Thyroid gland (tissue), 4 donors: Measurements from ENCODE around the gene SNW1.

Experiments used
- POLR2A ChIP-seq, 2 donors: fragments of 450-650 bp; IDR thresholded peaks; one replicate each; pipeline ENCODE4 v1.6.1; 2017; ENCODE audit warnings: antibody characterized with exemption in 2 of 2, mild to moderate bottlenecking in 2 of 2, moderate library complexity in 1 of 2
- TF ChIP-seq, protein P1 (sequence below), 6 experiments: fragments of 200-600 bp in 3 of 6; fragments of 450-650 bp in 3 of 6; sonication (generic) in 3 of 6; IDR thresholded peaks; one replicate each; pipeline ENCODE4 v1.5.1; 2016 to 2019; ENCODE audit warnings: antibody characterized with exemption in 6 of 6, mild to moderate bottlenecking in 2 of 6, inconsistent platforms in 1 of 6, moderate library complexity in 1 of 6

DNA sequence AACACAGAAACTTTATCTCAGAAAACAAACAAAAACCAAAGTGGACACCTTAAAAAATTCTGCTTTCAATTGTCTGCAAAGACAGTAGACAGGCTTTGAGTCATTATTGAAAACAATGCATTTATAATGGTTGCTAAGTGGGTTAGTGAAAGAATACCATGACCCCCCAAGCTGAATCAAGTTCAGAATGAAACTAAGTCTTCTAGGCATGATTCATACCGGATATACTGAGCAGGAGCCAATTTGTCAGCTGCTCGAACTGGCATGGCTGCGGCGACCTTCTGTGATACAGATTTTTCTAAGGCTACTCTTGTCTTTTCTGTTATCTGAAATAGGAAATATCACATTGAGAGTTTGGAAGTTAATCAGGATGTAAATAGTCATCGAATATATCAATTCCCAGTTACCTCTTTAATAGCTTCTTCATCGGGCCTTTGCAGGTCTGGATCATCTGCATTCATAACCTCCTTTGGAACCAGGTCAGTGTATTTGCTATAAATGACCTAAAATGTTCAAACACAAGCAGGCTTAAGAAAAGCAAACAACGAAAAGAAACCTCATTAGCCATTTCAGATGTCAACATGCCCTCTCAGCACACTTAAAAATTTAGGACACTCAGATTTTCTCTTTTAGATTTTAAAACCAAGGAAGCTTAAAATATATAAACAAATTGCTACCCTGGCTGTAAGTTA, 22.3 kb downstream of the SNW1 start:
- TF ChIP-seq, protein P1, sequence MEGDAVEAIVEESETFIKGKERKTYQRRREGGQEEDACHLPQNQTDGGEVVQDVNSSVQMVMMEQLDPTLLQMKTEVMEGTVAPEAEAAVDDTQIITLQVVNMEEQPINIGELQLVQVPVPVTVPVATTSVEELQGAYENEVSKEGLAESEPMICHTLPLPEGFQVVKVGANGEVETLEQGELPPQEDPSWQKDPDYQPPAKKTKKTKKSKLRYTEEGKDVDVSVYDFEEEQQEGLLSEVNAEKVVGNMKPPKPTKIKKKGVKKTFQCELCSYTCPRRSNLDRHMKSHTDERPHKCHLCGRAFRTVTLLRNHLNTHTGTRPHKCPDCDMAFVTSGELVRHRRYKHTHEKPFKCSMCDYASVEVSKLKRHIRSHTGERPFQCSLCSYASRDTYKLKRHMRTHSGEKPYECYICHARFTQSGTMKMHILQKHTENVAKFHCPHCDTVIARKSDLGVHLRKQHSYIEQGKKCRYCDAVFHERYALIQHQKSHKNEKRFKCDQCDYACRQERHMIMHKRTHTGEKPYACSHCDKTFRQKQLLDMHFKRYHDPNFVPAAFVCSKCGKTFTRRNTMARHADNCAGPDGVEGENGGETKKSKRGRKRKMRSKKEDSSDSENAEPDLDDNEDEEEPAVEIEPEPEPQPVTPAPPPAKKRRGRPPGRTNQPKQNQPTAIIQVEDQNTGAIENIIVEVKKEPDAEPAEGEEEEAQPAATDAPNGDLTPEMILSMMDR (IDR thresholded peaks at IDR 0.05), result no peak
- TF ChIP-seq POLR2A (IDR thresholded peaks at IDR 0.05), result no peak
